ENCODE measurements around the gene CCDC81.

CCDC81 gene

DNA sequence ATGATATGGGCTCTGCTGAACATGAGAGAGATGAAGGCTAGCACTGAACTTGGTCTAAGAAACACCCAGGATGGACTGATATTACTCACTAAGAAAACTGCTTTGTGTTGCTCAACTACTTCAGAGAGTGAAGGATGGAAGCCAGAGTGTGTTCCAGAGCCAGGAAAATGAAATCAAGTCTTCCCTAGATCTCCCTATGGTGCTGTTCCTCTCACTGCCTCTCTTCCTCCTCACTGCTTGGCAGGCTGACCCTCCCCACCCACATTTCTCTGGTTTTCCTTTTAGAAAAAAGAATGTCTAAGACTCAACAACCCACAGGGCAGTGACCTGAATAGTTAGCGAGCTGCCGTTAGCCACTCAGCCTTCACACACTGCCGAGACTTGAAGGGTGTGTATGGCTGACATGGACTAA, 65.6 kb downstream of the CCDC81 start:
- no peak for DNase-seq (ENCODE audit: low read depth in 1 of 2, low spot score in 1 of 2)

DNA sequence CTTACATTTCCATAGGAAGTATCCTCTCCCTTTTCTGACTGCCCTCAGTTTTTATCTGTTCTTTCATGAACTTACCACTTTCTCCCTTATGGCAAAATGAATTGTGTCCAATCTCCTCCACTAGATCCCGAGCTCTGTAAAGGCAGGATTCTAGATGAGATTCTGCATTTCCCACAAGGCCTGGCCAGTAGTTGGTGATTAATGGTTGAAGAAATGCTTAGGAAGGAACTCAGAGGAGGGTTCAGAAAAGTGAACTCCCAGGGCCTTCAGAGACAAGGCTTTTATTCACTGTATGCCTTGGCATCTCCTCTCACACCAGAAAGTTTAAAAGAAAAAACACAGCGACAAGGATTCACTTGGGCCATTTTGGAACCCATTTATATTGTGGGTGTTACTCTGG, 66.2 kb downstream of the CCDC81 start:
- DNase-seq (ENCODE audit: low read depth in 1 of 2, low spot score in 1 of 2), result no peak

GRCh38 chr11:86442420-86442819, 67.7 kb downstream of the CCDC81 start:
- DNase-seq (ENCODE audit: low read depth in 1 of 2, low spot score in 1 of 2), result no peak

GRCh38 chr11:86442827-86443226, 68.1 kb downstream of the CCDC81 start:
- DNase-seq (ENCODE audit: low read depth in 1 of 2, low spot score in 1 of 2), result no peak

DNA sequence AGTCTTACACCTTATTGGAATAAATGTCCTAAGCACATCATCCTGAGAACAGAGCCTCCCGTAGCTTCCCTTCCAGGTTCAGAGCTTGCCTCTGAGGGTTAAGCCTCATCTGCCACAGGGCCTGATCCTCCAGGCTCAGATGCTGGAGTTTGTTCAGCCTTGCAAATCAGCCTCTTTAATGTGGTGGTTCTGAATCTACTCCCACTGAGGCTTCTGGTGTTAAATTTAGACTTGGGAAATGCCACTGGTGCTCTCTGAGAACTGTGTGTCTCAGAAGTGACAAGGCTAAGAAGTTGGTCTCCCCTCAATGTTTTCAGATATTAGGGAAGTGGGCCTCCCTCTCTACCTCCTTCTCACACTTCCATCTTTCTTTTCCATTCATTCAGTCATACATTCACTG, 68.7 kb downstream of the CCDC81 start:
- DNase-seq (ENCODE audit: low read depth in 1 of 2, low spot score in 1 of 2), result no peak

GRCh38 chr11:86444981-86445380, 70.3 kb downstream of the CCDC81 start:
- DNase-seq (ENCODE audit: low read depth in 1 of 2, low spot score in 1 of 2), result no peak

GRCh38 chr11:86446163-86446923, 71.7 kb downstream of the CCDC81 start:
- no peak for DNase-seq (ENCODE audit: low read depth in 1 of 2, low spot score in 1 of 2)

DNA sequence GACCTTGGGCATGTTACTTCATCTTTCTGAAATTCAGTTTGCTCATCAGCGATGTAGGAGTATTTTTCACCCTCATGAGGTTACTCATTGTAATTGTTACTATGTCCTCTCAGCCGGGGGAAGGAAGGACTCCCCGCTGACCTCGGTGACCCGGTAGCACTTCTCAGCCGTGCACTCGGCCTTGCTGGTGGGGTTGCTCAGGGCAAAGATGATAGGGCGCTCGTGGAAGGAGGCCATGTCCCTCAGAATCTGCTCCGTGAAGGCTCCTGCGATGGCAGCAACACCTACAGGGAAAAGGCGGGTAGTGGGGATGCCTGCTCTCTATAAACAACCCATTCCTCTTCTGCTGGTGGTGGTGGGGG, 72.2 kb downstream of the CCDC81 start:
- DNase-seq (ENCODE audit: low read depth in 1 of 2, low spot score in 1 of 2), result no peak

DNA sequence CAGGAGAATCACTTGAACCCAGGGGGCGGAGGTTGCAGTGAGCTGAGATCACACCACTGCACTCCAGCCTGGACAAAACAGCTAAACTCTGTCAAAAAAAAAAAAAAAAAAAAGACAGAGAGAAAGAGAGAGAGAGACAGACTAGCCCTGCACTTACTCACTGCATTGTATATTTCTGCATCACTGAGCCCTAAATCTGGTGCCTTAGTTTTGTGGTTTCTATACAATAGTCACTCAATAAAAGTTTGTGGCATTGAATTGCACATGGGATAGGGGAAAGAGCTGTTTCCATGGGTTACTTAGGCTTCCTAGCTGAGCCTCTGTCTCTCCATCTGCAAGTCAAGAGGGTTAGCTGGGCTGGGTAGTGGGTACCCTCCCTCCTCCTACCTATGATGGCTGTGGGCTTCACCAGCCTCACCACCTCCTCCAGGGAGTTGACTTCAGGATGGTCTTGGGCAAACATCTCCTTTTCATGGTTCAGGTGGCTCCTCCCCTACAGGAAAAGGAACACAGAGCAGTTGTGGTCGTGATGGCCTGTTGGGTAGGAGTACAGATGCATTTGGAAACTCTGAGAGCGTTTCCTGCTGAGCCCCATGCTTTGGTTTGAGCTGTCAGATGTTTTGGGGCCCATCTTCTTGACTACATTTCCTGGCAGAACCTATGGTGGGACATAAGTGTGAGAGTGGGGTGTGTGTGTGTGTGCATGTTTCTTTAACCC, 73.2 kb downstream of the CCDC81 start:
- peak in 1 of 2 donors; percentile 17 for DNase-seq (ENCODE audit: low read depth in 1 of 2, low spot score in 1 of 2)

DNA sequence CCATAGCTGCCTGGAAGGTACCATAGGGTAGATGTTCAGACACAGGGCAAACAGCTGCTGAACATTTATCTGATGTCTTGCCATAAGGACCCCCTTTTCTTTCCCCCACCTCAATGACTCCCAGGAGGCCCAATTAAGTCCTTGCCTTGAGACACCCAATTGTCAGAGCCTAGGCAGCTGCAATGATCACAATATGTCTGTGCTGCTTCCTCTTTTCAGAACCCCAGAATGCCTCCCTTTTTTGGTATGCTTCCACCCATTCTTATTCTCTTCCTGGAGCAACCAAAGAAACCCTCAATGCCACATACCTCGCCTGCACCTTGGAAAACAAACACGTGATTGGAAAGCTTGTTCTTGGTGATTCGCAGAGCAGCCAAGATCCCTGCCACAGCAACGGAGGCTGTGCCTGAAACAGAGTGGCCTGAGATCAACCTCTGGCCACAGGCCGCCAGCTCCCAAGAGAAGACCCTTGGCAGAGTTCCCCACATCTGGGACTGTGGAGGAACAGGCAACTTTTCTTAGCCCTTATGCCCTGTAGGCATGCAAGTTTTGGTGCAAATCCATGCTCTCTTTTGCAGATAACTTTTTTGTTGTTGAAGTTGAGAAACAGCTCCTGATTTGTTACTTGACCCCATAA, 75.4 kb downstream of the CCDC81 start:
- no peak for DNase-seq (ENCODE audit: low read depth in 1 of 2, low spot score in 1 of 2)

GRCh38 chr11:86453290-86454030, 78.8 kb downstream of the CCDC81 start:
- DNase-seq (ENCODE audit: low read depth in 1 of 2, low spot score in 1 of 2), result no peak

GRCh38 chr11:86456075-86456939, 81.6 kb downstream of the CCDC81 start:
- peak; percentile 61 to 85 for DNase-seq (ENCODE audit: low read depth in 1 of 2, low spot score in 1 of 2)

GRCh38 chr11:86458294-86459001, 83.8 kb downstream of the CCDC81 start:
- DNase-seq (ENCODE audit: low read depth in 1 of 2, low spot score in 1 of 2), result no peak

DNA sequence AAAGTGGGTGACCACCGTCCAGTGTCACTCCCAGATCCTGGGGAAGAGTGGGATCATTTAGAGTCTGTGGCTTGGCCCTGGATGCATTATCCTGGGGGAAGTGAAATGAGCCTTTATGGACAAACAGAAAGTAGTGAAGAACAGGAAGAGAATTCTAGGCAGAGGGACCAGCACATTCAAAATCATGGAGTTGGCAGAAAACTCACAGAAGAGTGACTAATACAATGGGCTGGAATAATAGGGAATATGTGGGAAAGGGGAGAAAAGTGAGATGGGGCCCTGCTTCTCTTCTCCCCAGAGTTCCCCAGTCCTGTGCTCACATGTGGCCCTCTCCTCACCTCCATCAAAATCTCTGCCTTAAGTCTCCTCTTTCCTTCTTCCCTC, 84.3 kb downstream of the CCDC81 start:
- DNase-seq (ENCODE audit: low read depth in 1 of 2, low spot score in 1 of 2), result no peak

GRCh38 chr11:86459682-86460460, 85.2 kb downstream of the CCDC81 start:
- DNase-seq (ENCODE audit: low read depth in 1 of 2, low spot score in 1 of 2), result no peak

DNA sequence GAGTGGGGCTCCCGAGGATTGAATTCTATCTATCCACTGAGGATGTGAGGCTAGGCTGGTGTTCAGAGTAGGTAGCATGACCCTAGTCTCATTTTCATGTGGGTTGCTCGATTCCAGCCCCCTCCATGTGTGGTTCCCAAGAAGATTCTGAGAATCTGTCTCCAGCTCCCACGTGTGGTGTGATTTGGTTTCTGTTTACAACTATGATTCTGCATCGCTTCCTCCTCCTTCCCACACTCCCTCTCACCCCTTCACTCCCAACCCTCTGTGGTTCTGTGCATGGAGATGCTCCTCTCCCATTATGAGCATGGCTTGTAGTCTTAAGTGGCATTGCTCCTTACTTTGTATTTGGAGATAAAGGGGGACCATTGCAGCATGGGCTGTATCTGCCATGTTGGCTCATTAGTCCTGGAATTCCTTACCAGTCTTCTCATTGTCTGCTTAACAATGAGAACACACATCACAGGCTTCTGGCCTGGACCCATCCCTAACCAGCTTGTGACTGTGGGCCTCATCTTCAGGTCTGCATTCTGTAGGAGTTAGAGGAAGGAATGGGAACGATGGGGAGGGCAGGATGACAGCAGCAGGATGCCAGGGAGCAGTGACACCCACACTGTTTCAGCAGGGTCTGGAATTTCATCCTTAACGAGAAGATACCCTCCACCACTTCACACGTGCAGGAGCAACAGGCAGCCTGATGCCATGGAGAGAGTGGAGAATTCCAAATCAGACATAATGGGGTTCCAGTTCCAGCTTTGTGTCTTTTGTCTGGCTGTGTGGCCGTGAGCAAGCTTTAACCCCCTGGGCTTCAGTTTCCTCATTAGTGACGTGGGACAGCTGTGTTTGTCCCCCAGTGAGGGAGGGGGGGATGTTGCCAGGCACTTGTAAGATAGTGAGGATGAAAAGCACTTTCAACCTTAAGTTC, 86.0 kb downstream of the CCDC81 start:
- no peak for DNase-seq (ENCODE audit: low read depth in 1 of 2, low spot score in 1 of 2)

GRCh38 chr11:86461892-86462291, 87.2 kb downstream of the CCDC81 start:
- DNase-seq (ENCODE audit: low read depth in 1 of 2, low spot score in 1 of 2), result no peak

DNA sequence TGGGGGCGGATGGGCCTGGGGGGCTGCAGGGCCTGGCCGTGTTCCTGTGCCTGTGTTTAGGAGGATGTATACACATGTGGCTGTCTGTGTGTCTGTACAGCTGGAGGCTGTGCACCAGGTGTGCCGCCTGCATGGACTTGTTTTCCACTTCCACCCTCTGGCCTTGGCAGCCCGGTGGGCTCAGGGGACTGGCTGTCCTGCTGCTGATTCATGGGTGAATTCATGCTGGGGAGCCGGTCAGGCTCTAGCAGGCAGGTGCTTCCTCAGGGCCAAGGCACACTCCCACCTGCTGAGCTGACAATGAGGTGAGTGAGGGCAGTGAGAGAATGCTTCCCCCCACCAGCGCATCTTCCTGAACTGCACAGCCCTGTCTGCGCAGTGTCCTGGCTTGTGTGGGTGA, 88.4 kb downstream of the CCDC81 start:
- no peak for DNase-seq (ENCODE audit: low read depth in 1 of 2, low spot score in 1 of 2)

All from activated CD4-positive, alpha-beta T cell treated with anti-CD3 and anti-CD28 coated beads, Interleukin-2, amount 50 U/mL, for 24 hours (primary cell).